Jurkat, Clone E6-1 (cell line): ENCODE measurements around the gene UGT1A6.
"Not testable (repeated sequence)": the region's sequence is repeated elsewhere in the genome, so short reads cannot be mapped to it uniquely, and the experiment has no call there.

Experiments
- DNase-seq: peaks from one replicate; pipeline ENCODE4 v3.0.0-alpha.2; 2011; ENCODE audit warnings: low read depth, low spot score
- H3K4me3 ChIP-seq: 2 replicates; pipeline ENCODE4 v1.5.1; 2011; ENCODE audit warnings: mild to moderate bottlenecking, low read length, control low read depth, moderate library complexity

The UGT1A6 gene

GRCh38 chr2:233681521-233682099 lies 11.1 kb upstream of the UGT1A6 start, which contains the start of gene UGT1A7:
Gene UGT1A7 (plus strand): TSS chr2:233681901. CDS start chr2:233681938, 37 bp downstream.
- no peak for DNase-seq
- H3K4me3 ChIP-seq: no peak within 1 kb of the TSS

- DNase-seq: no peak
- no peak overlapping the region for H3K4me3 ChIP-seq
These were observed 8.1 kb upstream of the UGT1A6 start for GRCh38 chr2:233684640-233685039.

- no peak for DNase-seq
- no peak overlapping the region for H3K4me3 ChIP-seq
These were observed 5.8 kb upstream of the UGT1A6 start for GRCh38 chr2:233686928-233687327.

- DNase-seq: no peak
- H3K4me3 ChIP-seq: no peak overlapping the region
These were observed 4.3 kb upstream of the UGT1A6 start for GRCh38 chr2:233688341-233688740.

- no peak overlapping the region for H3K4me3 ChIP-seq
- no peak for DNase-seq
These were observed 3.7 kb upstream of the UGT1A6 start for GRCh38 chr2:233689031-233689430.

- no peak overlapping the region for H3K4me3 ChIP-seq
- DNase-seq: no peak
These were observed 3.2 kb upstream of the UGT1A6 start for GRCh38 chr2:233689501-233689900.

GRCh38 chr2:233690444-233690843 lies 2.2 kb upstream of the UGT1A6 start:
- H3K4me3 ChIP-seq: no peak overlapping the region
- no peak for DNase-seq

GRCh38 chr2:233691443-233692433 lies 952 bp upstream of the UGT1A6 start:
- H3K4me3 ChIP-seq: no peak overlapping the region
- DNase-seq: no peak

- DNase-seq: no peak
- no peak overlapping the region for H3K4me3 ChIP-seq
These were observed 1.3 kb downstream of the UGT1A6 start for GRCh38 chr2:233693963-233694362.

GRCh38 chr2:233698740-233699139 lies 6.0 kb downstream of the UGT1A6 start:
- DNase-seq: no peak
- H3K4me3 ChIP-seq: no peak overlapping the region

GRCh38 chr2:233699424-233700027 lies 6.8 kb downstream of the UGT1A6 start:
- DNase-seq: no peak
- H3K4me3 ChIP-seq: no peak overlapping the region

GRCh38 chr2:233700028-233700635 lies 7.4 kb downstream of the UGT1A6 start:
- H3K4me3 ChIP-seq: no peak overlapping the region
- no peak for DNase-seq

- DNase-seq, H3K4me3 ChIP-seq: not testable (repeated sequence)
These were observed 8.2 kb downstream of the UGT1A6 start for GRCh38 chr2:233700842-233701241.

GRCh38 chr2:233702238-233702637 lies 9.5 kb downstream of the UGT1A6 start:
- no peak overlapping the region for H3K4me3 ChIP-seq
- no peak for DNase-seq

- no peak for DNase-seq
These were observed 13.3 kb downstream of the UGT1A6 start for GRCh38 chr2:233705911-233706506.

GRCh38 chr2:233706720-233707119 lies 14.0 kb downstream of the UGT1A6 start:
- no peak for DNase-seq
- no peak overlapping the region for H3K4me3 ChIP-seq

More at GRCh38 chr2:233705911-233706506, 13.3 kb downstream of the UGT1A6 start:
- no peak overlapping the region for H3K4me3 ChIP-seq

GRCh38 chr2:233707940-233708644 lies 15.4 kb downstream of the UGT1A6 start:
- DNase-seq: no peak
- H3K4me3 ChIP-seq: no peak overlapping the region

GRCh38 chr2:233708942-233709341 lies 16.3 kb downstream of the UGT1A6 start:
- no peak for DNase-seq
- H3K4me3 ChIP-seq: no peak overlapping the region
